GM12878 (cell line): ENCODE data around the gene FAM170A. TPM values are rescaled to one million over a fixed set of nuclear protein-coding genes. Genes with fewer than 3 reads are reported as not detected.

Source experiments
- ETV6 ChIP-seq, 2 experiments: fragments of 450-650 bp in 1 of 2; IDR thresholded peaks in 1 of 2; conservative IDR thresholded peaks in 1 of 2; 2 replicates each; pipeline ENCODE4 v1.6.1; 2014; ENCODE audit warnings: antibody characterized with exemption in 1 of 2, borderline replicate concordance in 1 of 2, low read depth in 1 of 2, mild to moderate bottlenecking in 1 of 2, moderate library complexity in 1 of 2
- HDAC2 ChIP-seq: fragments of 200-600 bp; sonication (generic); IDR thresholded peaks from 2 replicates; pipeline ENCODE4 v1.6.1; 2017
- IRF4 ChIP-seq: IDR thresholded peaks from 2 replicates; pipeline ENCODE4 v1.6.1; 2011; ENCODE audit warnings: low read depth, low read length
- PAX8 ChIP-seq: fragments of 450-650 bp; IDR thresholded peaks from 2 replicates; pipeline ENCODE4 v1.6.1; 2017; ENCODE audit warnings: mild to moderate bottlenecking, moderate library complexity
- PKNOX1 ChIP-seq: fragments of 450-650 bp; IDR thresholded peaks from 2 replicates; pipeline ENCODE4 v1.6.1; 2016; ENCODE audit warnings: mild to moderate bottlenecking
- RAD51 ChIP-seq: fragments of 450-650 bp; IDR thresholded peaks from 2 replicates; pipeline ENCODE4 v1.6.1; 2016; ENCODE audit warnings: moderate library complexity, mild to moderate bottlenecking, inconsistent platforms
- TBL1XR1 ChIP-seq: IDR thresholded peaks from 2 replicates; pipeline ENCODE4 v1.6.1; 2012; ENCODE audit warnings: low read depth, low read length, improper control_type of control experiment
- ZNF687 ChIP-seq: fragments of 450-650 bp; IDR thresholded peaks from 2 replicates; pipeline ENCODE4 v1.6.1; 2017; ENCODE audit warnings: mild to moderate bottlenecking, moderate library complexity
- polyA plus RNA-seq, 11 experiments: library from polyadenylated mRNA; depleted of rRNA in 4 of 11; unstranded in 6 of 11; stranded (reverse) in 5 of 11; fragments of >200 nt; fragmentation: Nextera tagmentation in 4 of 11; fragmentation: Illumina TruSeq in 1 of 11; extraction: Ambion mirVana in 4 of 11; extraction: Trizol in 1 of 11; gene quantifications; 1 replicate in 1 of 11; 2 replicates in 10 of 11; pipeline versions ENCODE4 v1.2.1 to v1.2.3, GENCODE V29; 2011 to 2016; ENCODE audit warnings: inconsistent platforms in 2 of 11, missing spikeins in 2 of 11, low read depth in 1 of 11
- total RNA-seq, 4 experiments: library from RNA; depleted of rRNA in 3 of 4; stranded (reverse); fragments of >200 nt in 3 of 4; fragmentation: Illumina TruSeq in 1 of 4; extraction: Trizol in 1 of 4; gene quantifications; 2 replicates each; pipeline versions ENCODE4 v1.2.1 to v1.2.3, GENCODE V29; 2013 to 2021

The FAM170A gene
- total and polyA plus RNA-seq, 10 of the 15 experiments (the other 5 are each of a cell fraction or from before 2014, with no cell fraction given): not detected

- no peak for TF ChIP-seq ZNF687
- no peak for TF ChIP-seq PAX8
- TF ChIP-seq ETV6 (conservative IDR thresholded peaks at IDR 0.05 in 1 of 2, IDR thresholded peaks at IDR 0.05 in 1 of 2; ENCODE audit: borderline replicate concordance in 1 of 2, low read depth in 1 of 2): no peak
- TF ChIP-seq IRF4: no peak
- no peak for TF ChIP-seq RAD51
- TF ChIP-seq PKNOX1: no peak
- no peak for TF ChIP-seq TBL1XR1
- no peak for TF ChIP-seq HDAC2
- TF ChIP-seq, all 136 proteins: peak for 0
These were observed 33.3 kb upstream of the FAM170A start (continued) for GRCh38 chr5:119596046-119596445.
